Measurements from ENCODE around the gene PPP1R14D.

PPP1R14D gene

GRCh38 chr15:40853241-40853890, 24.9 kb upstream of the PPP1R14D start:
- DNase-seq, result no peak

GRCh38 chr15:40852529-40852928, 24.0 kb upstream of the PPP1R14D start:
- no peak for DNase-seq

GRCh38 chr15:40850576-40851112, 22.1 kb upstream of the PPP1R14D start:
- DNase-seq, result no peak

- DNase-seq, result peak in 17 of 51 donors; percentile 1 to 30 (median 17)
Observed at GRCh38 chr15:40847223-40847961, 18.9 kb upstream of the PPP1R14D start.

GRCh38 chr15:40846841-40847222, 18.3 kb upstream of the PPP1R14D start:
- no peak for DNase-seq

GRCh38 chr15:40845511-40846284, 17.2 kb upstream of the PPP1R14D start:
- no peak for DNase-seq

- DNase-seq, result no peak
Observed at GRCh38 chr15:40845036-40845435, 16.5 kb upstream of the PPP1R14D start.

GRCh38 chr15:40844696-40845030, 16.2 kb upstream of the PPP1R14D start:
- DNase-seq, result no peak

- no peak for DNase-seq
Observed at GRCh38 chr15:40843885-40844695, 15.6 kb upstream of the PPP1R14D start, which contains the start of gene SPINT1. Gene SPINT1, plus strand, starts transcription at chr15:40844048. Its CDS starts 507 bp downstream, at chr15:40844555.

- no peak for DNase-seq
Observed at GRCh38 chr15:40843261-40843884, 14.9 kb upstream of the PPP1R14D start.

GRCh38 chr15:40841741-40842140, 13.2 kb upstream of the PPP1R14D start:
- no peak for DNase-seq

GRCh38 chr15:40838756-40839155, 10.2 kb upstream of the PPP1R14D start:
- no peak for DNase-seq

- no peak for DNase-seq
Observed at GRCh38 chr15:40836020-40836419, 7.5 kb upstream of the PPP1R14D start.

- DNase-seq, result no peak
Observed at GRCh38 chr15:40832903-40833302, 4.4 kb upstream of the PPP1R14D start.

GRCh38 chr15:40831861-40832260, 3.4 kb upstream of the PPP1R14D start:
- DNase-seq, result no peak

- no peak for DNase-seq
Observed at GRCh38 chr15:40830884-40831283, 2.4 kb upstream of the PPP1R14D start.

- DNase-seq, result no peak
Observed at GRCh38 chr15:40829115-40829514, 607 bp upstream of the PPP1R14D start.

- DNase-seq, result no peak
Observed at GRCh38 chr15:40826423-40827075, 2.0 kb downstream of the PPP1R14D start.

- DNase-seq, result no peak
Observed at GRCh38 chr15:40825661-40826422, 2.7 kb downstream of the PPP1R14D start.
